ENCODE results near the gene CEP290.
"Not testable (repeated sequence)": the region's sequence is repeated elsewhere in the genome, so short reads cannot be mapped to it uniquely, and the experiment has no call there.

The CEP290 gene

GRCh38 chr12:88142610-88142991, 713 bp upstream of the CEP290 start:
- peak in 1 of 2 donors; percentile 15 for DNase-seq (ENCODE audit: low read depth in 2 of 2)

- no peak for DNase-seq (ENCODE audit: low read depth in 2 of 2)
Observed at GRCh38 chr12:88141425-88141773, 489 bp downstream of the CEP290 start.

- DNase-seq (ENCODE audit: low read depth in 2 of 2): not testable (repeated sequence)
Observed at GRCh38 chr12:88139711-88140110, 2.2 kb downstream of the CEP290 start.

- not testable (repeated sequence) for DNase-seq (ENCODE audit: low read depth in 2 of 2)
Observed at GRCh38 chr12:88133181-88133580, 8.7 kb downstream of the CEP290 start.

- DNase-seq (ENCODE audit: low read depth in 2 of 2): no peak
Observed at GRCh38 chr12:88132392-88132791, 9.5 kb downstream of the CEP290 start.

- no peak for DNase-seq (ENCODE audit: low read depth in 2 of 2)
Observed at GRCh38 chr12:88127855-88128254, 14.0 kb downstream of the CEP290 start.

GRCh38 chr12:88127099-88127498, 14.8 kb downstream of the CEP290 start:
- DNase-seq (ENCODE audit: low read depth in 2 of 2): no peak

- DNase-seq (ENCODE audit: low read depth in 2 of 2): no peak
Observed at GRCh38 chr12:88122666-88123065, 19.2 kb downstream of the CEP290 start.

GRCh38 chr12:88113871-88114270, 28.0 kb downstream of the CEP290 start:
- no peak for DNase-seq (ENCODE audit: low read depth in 2 of 2)

GRCh38 chr12:88111074-88111652, 30.7 kb downstream of the CEP290 start:
- DNase-seq (ENCODE audit: low read depth in 2 of 2): no peak

GRCh38 chr12:88108021-88108420, 33.9 kb downstream of the CEP290 start:
- no peak for DNase-seq (ENCODE audit: low read depth in 2 of 2)

- DNase-seq (ENCODE audit: low read depth in 2 of 2): no peak
Observed at GRCh38 chr12:88093573-88093972, 48.3 kb downstream of the CEP290 start.

GRCh38 chr12:88092771-88093170, 49.1 kb downstream of the CEP290 start:
- no peak for DNase-seq (ENCODE audit: low read depth in 2 of 2)

- DNase-seq (ENCODE audit: low read depth in 2 of 2): no peak
Observed at GRCh38 chr12:88084210-88084609, 57.7 kb downstream of the CEP290 start.

- no peak for DNase-seq (ENCODE audit: low read depth in 2 of 2)
Observed at GRCh38 chr12:88083634-88084033, 58.3 kb downstream of the CEP290 start.

GRCh38 chr12:88081247-88081646, 60.6 kb downstream of the CEP290 start:
- no peak for DNase-seq (ENCODE audit: low read depth in 2 of 2)

- no peak for DNase-seq (ENCODE audit: low read depth in 2 of 2)
Observed at GRCh38 chr12:88067301-88067700, 74.6 kb downstream of the CEP290 start.

- no peak for DNase-seq (ENCODE audit: low read depth in 2 of 2)
Observed at GRCh38 chr12:88063375-88063774, 78.5 kb downstream of the CEP290 start.

- no peak for DNase-seq (ENCODE audit: low read depth in 2 of 2)
Observed at GRCh38 chr12:88062474-88062873, 79.4 kb downstream of the CEP290 start.

GRCh38 chr12:88058719-88059077, 83.2 kb downstream of the CEP290 start:
- no peak for DNase-seq (ENCODE audit: low read depth in 2 of 2)

- no peak for DNase-seq (ENCODE audit: low read depth in 2 of 2)
Observed at GRCh38 chr12:88057994-88058718, 83.7 kb downstream of the CEP290 start.

- DNase-seq (ENCODE audit: low read depth in 2 of 2): no peak
Observed at GRCh38 chr12:88056571-88056970, 85.3 kb downstream of the CEP290 start.

- DNase-seq (ENCODE audit: low read depth in 2 of 2): peak in 1 of 2 donors; percentile 7
Observed at GRCh38 chr12:88052686-88053085, 89.2 kb downstream of the CEP290 start.

- no peak for DNase-seq (ENCODE audit: low read depth in 2 of 2)
Observed at GRCh38 chr12:88044035-88044434, 97.9 kb downstream of the CEP290 start.
